ENCODE measurements around the gene ARID1B. TPM values are rescaled to one million over a fixed set of nuclear protein-coding genes. Genes with fewer than 3 reads are reported as not detected.

Gene ARID1B
- total RNA-seq, 1 donor from 2014 or later, result 101 TPM

- TF ChIP-seq, protein P1, sequence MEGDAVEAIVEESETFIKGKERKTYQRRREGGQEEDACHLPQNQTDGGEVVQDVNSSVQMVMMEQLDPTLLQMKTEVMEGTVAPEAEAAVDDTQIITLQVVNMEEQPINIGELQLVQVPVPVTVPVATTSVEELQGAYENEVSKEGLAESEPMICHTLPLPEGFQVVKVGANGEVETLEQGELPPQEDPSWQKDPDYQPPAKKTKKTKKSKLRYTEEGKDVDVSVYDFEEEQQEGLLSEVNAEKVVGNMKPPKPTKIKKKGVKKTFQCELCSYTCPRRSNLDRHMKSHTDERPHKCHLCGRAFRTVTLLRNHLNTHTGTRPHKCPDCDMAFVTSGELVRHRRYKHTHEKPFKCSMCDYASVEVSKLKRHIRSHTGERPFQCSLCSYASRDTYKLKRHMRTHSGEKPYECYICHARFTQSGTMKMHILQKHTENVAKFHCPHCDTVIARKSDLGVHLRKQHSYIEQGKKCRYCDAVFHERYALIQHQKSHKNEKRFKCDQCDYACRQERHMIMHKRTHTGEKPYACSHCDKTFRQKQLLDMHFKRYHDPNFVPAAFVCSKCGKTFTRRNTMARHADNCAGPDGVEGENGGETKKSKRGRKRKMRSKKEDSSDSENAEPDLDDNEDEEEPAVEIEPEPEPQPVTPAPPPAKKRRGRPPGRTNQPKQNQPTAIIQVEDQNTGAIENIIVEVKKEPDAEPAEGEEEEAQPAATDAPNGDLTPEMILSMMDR (conservative IDR thresholded peaks at IDR 0.05), result no peak
- H3K27me3 Mint-ChIP-seq (ENCODE audit: low read depth), result no peaks in the 10 kb centered on the region
- H3K36me3 Mint-ChIP-seq (ENCODE audit: low read depth), result no peaks in the 10 kb centered on the region
- H3K4me3 Mint-ChIP-seq, result no peak overlapping the region
- no peak overlapping the region for H3K27ac Mint-ChIP-seq (ENCODE audit: unreplicated experiment)
- DNase-seq (ENCODE audit: low read depth, low spot score), result no peak
- H3K9me3 Mint-ChIP-seq, result no peaks in the 10 kb centered on the region
- peaks cover 8% of the 10 kb centered on the region for H3K4me1 Mint-ChIP-seq
Measured at GRCh38 chr6:156901309-156902019, 124.3 kb downstream of the ARID1B start.

DNA sequence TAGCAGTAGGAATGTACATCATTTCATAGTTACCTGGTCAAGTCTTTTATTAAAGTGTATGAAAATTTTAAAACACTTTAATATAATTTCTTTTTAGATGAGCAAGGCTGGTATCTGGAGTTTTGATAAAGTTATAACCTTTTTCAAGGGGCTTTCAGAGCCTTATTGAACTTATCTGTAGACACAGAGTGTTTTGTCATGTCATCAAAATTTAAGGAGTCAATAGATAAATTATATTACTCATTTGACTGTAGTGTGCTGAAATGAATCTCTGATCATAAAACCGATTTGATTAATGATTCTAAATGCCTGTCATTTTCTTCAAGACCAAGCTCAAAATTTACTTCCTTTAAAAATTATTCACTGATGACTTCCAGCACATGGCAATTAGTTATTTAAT is 125.6 kb downstream of the ARID1B start:
- Mint-ChIP-seq H3K4me3 (no peak overlapping the region), H3K36me3 (ENCODE audit: low read depth) (no peaks in the 10 kb centered on the region), H3K27ac (ENCODE audit: unreplicated experiment) (no peak overlapping the region), H3K4me1 (peaks cover 8% of the 10 kb centered on the region), H3K27me3 (ENCODE audit: low read depth) (no peaks in the 10 kb centered on the region), H3K9me3 (no peaks in the 10 kb centered on the region)
- TF ChIP-seq, protein P1 (conservative IDR thresholded peaks at IDR 0.05), result no peak
- no peak for DNase-seq (ENCODE audit: low read depth, low spot score)

GRCh38 chr6:156904176-156904967 is 127.2 kb downstream of the ARID1B start:
- no peak for DNase-seq (ENCODE audit: low read depth, low spot score)
- H3K36me3 Mint-ChIP-seq (ENCODE audit: low read depth), result no peaks in the 10 kb centered on the region
- H3K9me3 Mint-ChIP-seq, result no peaks in the 10 kb centered on the region
- no peaks in the 10 kb centered on the region for H3K27me3 Mint-ChIP-seq (ENCODE audit: low read depth)
- H3K4me3 Mint-ChIP-seq, result no peak overlapping the region
- H3K4me1 Mint-ChIP-seq, result peaks cover 8% of the 10 kb centered on the region
- TF ChIP-seq, protein P1 (conservative IDR thresholded peaks at IDR 0.05), result no peak
- H3K27ac Mint-ChIP-seq (ENCODE audit: unreplicated experiment), result no peak overlapping the region

- Mint-ChIP-seq H3K4me3 (no peak overlapping the region), H3K36me3 (ENCODE audit: low read depth) (peaks cover 2% of the 10 kb centered on the region), H3K4me1 (peaks cover 10% of the 10 kb centered on the region), H3K9me3 (no peaks in the 10 kb centered on the region), H3K27me3 (ENCODE audit: low read depth) (no peaks in the 10 kb centered on the region), H3K27ac (ENCODE audit: unreplicated experiment) (no peak overlapping the region)
- no peak for DNase-seq (ENCODE audit: low read depth, low spot score)
- TF ChIP-seq, protein P1 (conservative IDR thresholded peaks at IDR 0.05), result no peak
Measured at GRCh38 chr6:156905801-156906200, 128.6 kb downstream of the ARID1B start.

- no peak for DNase-seq (ENCODE audit: low read depth, low spot score)
- peaks cover 10% of the 10 kb centered on the region for H3K4me1 Mint-ChIP-seq
- H3K9me3 Mint-ChIP-seq, result no peaks in the 10 kb centered on the region
- no peaks in the 10 kb centered on the region for H3K27me3 Mint-ChIP-seq (ENCODE audit: low read depth)
- H3K36me3 Mint-ChIP-seq (ENCODE audit: low read depth), result peaks cover 2% of the 10 kb centered on the region
- H3K27ac Mint-ChIP-seq (ENCODE audit: unreplicated experiment), result no peak overlapping the region
- TF ChIP-seq, protein P1 (conservative IDR thresholded peaks at IDR 0.05), result no peak
- no peak overlapping the region for H3K4me3 Mint-ChIP-seq
Measured at GRCh38 chr6:156906451-156906850, 129.3 kb downstream of the ARID1B start.

All from neural crest cell (in vitro differentiated cells).